ENCODE results near the gene LY86. TPM values are rescaled to one million over a fixed set of nuclear protein-coding genes. Genes with fewer than 3 reads are reported as not detected.

Gene LY86
- total RNA-seq, 2 experiments from 2014 or later: 9.5 to 12.2 TPM

- POLR2A ChIA-PET: no interaction called here
- Mint-ChIP-seq H3K4me3 (no peak overlapping the region), H3K27me3 (no peaks in the 10 kb centered on the region), H3K4me1 (peaks cover 69% of the 10 kb centered on the region), H3K36me3 (ENCODE audit: low read depth) (peaks cover 61% of the 10 kb centered on the region), H3K9me3 (peaks cover 16% of the 10 kb centered on the region), H3K27ac (peak overlapping the region; percentile 54)
- CTCF ChIA-PET: interaction anchor here (0.7 to 1.8 kb wide), 3 partner anchors 9 to 11 kb away, joined by 3 to 7 read pairs (median 3); no protein-coding TSS in a partner anchor
- DNase-seq: no peak
These were observed 32.4 kb downstream of the LY86 start for GRCh38 chr6:6620766-6621425.

DNA sequence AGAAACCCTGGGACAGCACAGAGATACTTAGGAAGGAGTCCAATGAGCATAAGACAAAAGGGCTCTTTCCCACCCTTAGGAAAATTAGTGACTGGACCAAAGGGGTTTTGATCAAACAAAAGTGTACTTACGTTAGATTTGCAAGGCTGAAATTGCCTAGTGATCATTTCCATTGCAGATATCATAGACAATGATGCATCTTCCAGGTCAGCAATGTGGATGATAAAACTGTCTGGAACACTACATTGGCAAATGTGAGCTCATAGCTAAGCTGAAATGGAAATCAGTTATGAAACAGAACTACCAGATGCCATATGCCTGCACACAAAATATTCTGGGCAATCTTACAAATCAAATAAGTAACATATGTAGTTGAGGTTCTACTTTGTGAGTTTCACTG lies 34.0 kb downstream of the LY86 start:
- POLR2A ChIA-PET: no interaction called here
- Mint-ChIP-seq H3K27me3 (no peaks in the 10 kb centered on the region), H3K36me3 (ENCODE audit: low read depth) (peaks cover 51% of the 10 kb centered on the region), H3K9me3 (peaks cover 11% of the 10 kb centered on the region), H3K27ac (no peak overlapping the region), H3K4me3 (no peak overlapping the region), H3K4me1 (peaks cover 64% of the 10 kb centered on the region)
- no peak for DNase-seq
- CTCF ChIA-PET: interaction anchor here (0.9 to 2.2 kb wide), 3 partner anchors 9 to 29 kb away, joined by 3 to 7 read pairs (median 3); no protein-coding TSS in a partner anchor

GRCh38 chr6:6623553-6623952 lies 35.0 kb downstream of the LY86 start:
- peaks cover 9% of the 10 kb centered on the region for H3K9me3 Mint-ChIP-seq
- ChIA-PET POLR2A (no interaction called here), CTCF (interaction anchor here (0.6 to 2.2 kb wide), 4 partner anchors 10 to 30 kb away, joined by 3 to 7 read pairs (median 4); no protein-coding TSS in a partner anchor)
- no peak for DNase-seq
- H3K4me3 Mint-ChIP-seq: no peak overlapping the region
- H3K27ac Mint-ChIP-seq: no peak overlapping the region
- H3K36me3 Mint-ChIP-seq (ENCODE audit: low read depth): peaks cover 53% of the 10 kb centered on the region
- peaks cover 65% of the 10 kb centered on the region for H3K4me1 Mint-ChIP-seq
- no peaks in the 10 kb centered on the region for H3K27me3 Mint-ChIP-seq

DNA sequence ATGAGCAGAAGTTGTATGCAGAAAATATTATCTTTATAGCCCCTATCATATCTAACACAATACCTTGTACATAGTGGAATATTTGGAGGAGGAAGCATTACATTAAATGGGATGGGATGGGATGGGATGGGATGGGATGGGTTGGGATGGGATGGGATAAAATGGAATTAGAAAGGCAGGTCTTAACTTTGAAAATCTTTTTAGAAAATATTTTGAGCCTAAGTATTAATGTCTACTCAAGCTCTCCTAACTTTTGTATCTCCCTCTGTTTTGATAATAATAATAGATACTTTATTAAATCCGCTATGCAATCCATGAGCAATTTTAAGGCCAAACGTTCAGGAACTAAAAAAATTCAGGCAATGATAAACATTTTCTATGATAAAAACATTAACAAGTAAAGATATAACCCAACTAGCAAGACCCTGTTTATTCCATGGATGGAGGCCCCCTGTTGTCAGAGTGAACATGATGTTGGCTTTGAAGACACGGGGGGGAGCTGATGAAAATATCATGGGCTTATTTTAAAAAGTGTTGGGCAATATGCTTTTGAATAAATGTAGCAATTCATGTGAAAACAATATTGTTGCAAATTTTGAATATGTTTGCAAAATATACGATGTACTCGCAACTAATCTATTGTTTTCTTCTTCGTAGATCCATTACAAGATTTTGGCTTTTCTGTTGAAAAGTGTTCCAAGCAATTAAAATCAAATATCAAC lies 35.9 kb downstream of the LY86 start:
- Mint-ChIP-seq H3K4me3 (no peak overlapping the region), H3K27me3 (no peaks in the 10 kb centered on the region), H3K27ac (no peak overlapping the region), H3K9me3 (peaks cover 9% of the 10 kb centered on the region), H3K36me3 (ENCODE audit: low read depth) (peaks cover 52% of the 10 kb centered on the region), H3K4me1 (peaks cover 57% of the 10 kb centered on the region)
- POLR2A ChIA-PET: no interaction called here
- CTCF ChIA-PET: interaction anchor here (0.6 to 2.2 kb wide), 3 partner anchors 11 to 26 kb away, joined by 3 to 7 read pairs (median 4); no protein-coding TSS in a partner anchor
- DNase-seq: no peak

DNA sequence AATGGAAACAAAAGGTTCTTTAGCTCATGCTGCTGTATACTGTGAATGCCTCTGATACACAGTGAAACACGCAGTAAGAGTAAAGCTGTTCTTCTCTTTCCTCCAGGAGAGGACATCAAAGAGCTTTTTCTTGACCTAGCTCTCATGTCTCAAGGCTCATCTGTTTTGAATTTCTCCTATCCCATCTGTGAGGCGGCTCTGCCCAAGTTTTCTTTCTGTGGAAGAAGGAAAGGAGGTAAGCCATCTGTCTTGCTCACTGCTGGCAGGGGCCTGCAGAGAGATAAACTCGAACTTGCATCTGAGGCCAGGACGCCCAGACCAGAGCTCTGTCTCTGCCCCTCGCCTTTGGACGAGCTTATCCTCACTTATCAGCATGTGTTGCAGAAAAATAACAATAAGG lies 37.7 kb downstream of the LY86 start:
- Mint-ChIP-seq H3K27me3 (no peaks in the 10 kb centered on the region), H3K36me3 (ENCODE audit: low read depth) (peaks cover 46% of the 10 kb centered on the region), H3K4me3 (no peak overlapping the region), H3K4me1 (peaks cover 49% of the 10 kb centered on the region), H3K9me3 (peaks cover 9% of the 10 kb centered on the region), H3K27ac (no peak overlapping the region)
- ChIA-PET CTCF (interaction anchor here (0.6 to 1.9 kb wide), 5 partner anchors 10 to 238 kb away, joined by 3 to 6 read pairs (median 4); no protein-coding TSS in a partner anchor), POLR2A (interaction anchor here (0.6 kb wide), 1 partner anchor 21 kb away, joined by 6 read pairs; no protein-coding TSS in a partner anchor)
- DNase-seq: no peak

- POLR2A ChIA-PET: no interaction called here
- no peak overlapping the region for H3K4me3 Mint-ChIP-seq
- H3K27me3 Mint-ChIP-seq: no peaks in the 10 kb centered on the region
- CTCF ChIA-PET: interaction anchor here (0.7 to 2.3 kb wide), 2 partner anchors 9 to 18 kb away, joined by 3 to 7 read pairs; no protein-coding TSS in a partner anchor
- H3K36me3 Mint-ChIP-seq (ENCODE audit: low read depth): peaks cover 57% of the 10 kb centered on the region
- H3K4me1 Mint-ChIP-seq: peaks cover 47% of the 10 kb centered on the region
- DNase-seq: no peak
- H3K27ac Mint-ChIP-seq: no peak overlapping the region
- no peaks in the 10 kb centered on the region for H3K9me3 Mint-ChIP-seq
These were observed 40.9 kb downstream of the LY86 start for GRCh38 chr6:6629402-6629801.

GRCh38 chr6:6631053-6631452 lies 42.5 kb downstream of the LY86 start:
- Mint-ChIP-seq H3K9me3 (no peaks in the 10 kb centered on the region), H3K4me1 (peaks cover 50% of the 10 kb centered on the region), H3K4me3 (no peak overlapping the region), H3K27me3 (no peaks in the 10 kb centered on the region), H3K36me3 (ENCODE audit: low read depth) (peaks cover 49% of the 10 kb centered on the region), H3K27ac (no peak overlapping the region)
- no peak for DNase-seq
- ChIA-PET CTCF (no interaction called here), POLR2A (no interaction called here)

DNA sequence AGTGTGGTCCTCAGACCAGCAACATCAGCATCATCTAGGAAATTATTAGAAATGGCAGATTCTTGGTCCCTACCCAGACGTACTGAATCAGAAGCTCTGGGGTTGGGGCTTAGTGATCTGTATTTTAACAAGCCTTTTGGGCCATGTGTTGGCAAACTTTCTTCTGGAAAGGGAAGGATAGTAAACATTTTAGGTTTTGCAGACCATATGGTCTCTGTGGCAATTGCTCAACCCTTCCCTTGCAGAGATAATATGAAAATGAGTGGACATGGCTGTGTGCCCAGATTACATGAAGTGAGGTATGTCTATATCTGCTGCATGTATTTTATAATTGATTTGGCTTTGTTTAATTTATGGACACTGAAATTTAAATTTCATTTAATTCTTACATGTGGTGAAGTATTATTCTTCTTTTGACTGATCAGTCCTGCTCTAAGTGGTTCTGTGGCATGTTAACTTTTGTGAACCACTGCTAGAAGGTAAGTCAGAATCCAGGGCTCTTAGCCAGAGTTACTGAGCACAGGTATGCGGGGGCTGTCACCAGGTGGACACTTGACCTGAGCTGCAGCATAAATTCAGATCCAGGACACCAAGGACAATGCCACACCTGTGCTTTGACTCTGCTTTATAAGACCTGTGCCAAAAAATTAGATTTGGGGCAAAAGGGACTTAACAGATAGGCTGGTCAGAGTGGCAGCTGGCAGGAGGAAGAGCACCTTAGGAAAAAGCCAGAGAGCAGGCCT lies 43.2 kb downstream of the LY86 start:
- peaks cover 49% of the 10 kb centered on the region for H3K36me3 Mint-ChIP-seq (ENCODE audit: low read depth)

DNA sequence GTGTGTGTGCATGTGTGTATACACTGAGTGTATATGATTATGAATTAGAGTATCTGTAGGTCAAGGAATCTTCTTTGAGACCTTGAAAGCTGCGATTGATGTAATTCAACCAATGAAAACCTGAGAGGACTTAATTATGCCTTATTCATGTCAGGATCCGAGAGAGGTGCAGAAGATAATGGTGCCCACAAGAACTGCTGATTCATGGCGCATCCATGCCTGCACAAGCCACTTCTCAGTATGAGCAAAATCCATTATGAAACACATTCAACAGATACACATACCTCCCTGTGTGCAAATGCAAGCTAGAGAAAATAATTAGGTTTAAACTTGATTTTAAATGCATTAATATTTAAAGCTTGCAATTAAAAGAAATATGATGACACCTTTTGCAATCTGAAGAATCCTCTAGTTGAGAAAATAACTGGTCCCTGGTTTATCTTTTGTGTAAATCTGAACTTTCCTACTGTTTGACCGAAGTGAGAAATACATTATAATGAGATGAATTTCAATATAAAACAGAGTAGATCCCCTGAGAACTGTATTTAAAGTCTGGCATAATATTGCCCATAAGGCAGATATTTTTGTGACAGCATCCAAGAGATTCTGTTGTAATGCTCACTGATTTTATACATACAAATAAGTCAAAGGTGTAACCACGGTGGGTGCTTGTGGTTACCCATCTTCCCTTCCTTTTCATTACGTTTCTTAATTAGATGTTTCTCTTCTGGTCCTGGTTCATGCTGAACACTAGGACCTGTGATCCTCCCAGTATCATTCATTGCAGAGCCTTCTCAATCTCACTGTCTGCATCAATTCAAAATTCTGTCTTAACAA lies 45.6 kb downstream of the LY86 start:
- Mint-ChIP-seq H3K9me3 (no peaks in the 10 kb centered on the region), H3K36me3 (ENCODE audit: low read depth) (peaks cover 31% of the 10 kb centered on the region), H3K27ac (peak overlapping the region; percentile 22), H3K4me1 (peaks cover 41% of the 10 kb centered on the region), H3K27me3 (no peaks in the 10 kb centered on the region), H3K4me3 (no peak overlapping the region)
- ChIA-PET POLR2A (no interaction called here), CTCF (no interaction called here)
- DNase-seq: peak; percentile 29

More for the DNA sequence above, 43.2 kb downstream of the LY86 start:
- Mint-ChIP-seq H3K4me3 (no peak overlapping the region), H3K27ac (no peak overlapping the region), H3K9me3 (no peaks in the 10 kb centered on the region), H3K27me3 (no peaks in the 10 kb centered on the region), H3K4me1 (peaks cover 52% of the 10 kb centered on the region)
- CTCF ChIA-PET: no interaction called here
- no peak for DNase-seq
- POLR2A ChIA-PET: no interaction called here

GRCh38 chr6:6634735-6635075 lies 46.2 kb downstream of the LY86 start:
- Mint-ChIP-seq H3K27ac (no peak overlapping the region), H3K27me3 (no peaks in the 10 kb centered on the region), H3K4me1 (peaks cover 41% of the 10 kb centered on the region), H3K9me3 (no peaks in the 10 kb centered on the region), H3K4me3 (no peak overlapping the region), H3K36me3 (ENCODE audit: low read depth) (peaks cover 33% of the 10 kb centered on the region)
- ChIA-PET CTCF (no interaction called here), POLR2A (no interaction called here)
- no peak for DNase-seq

DNA sequence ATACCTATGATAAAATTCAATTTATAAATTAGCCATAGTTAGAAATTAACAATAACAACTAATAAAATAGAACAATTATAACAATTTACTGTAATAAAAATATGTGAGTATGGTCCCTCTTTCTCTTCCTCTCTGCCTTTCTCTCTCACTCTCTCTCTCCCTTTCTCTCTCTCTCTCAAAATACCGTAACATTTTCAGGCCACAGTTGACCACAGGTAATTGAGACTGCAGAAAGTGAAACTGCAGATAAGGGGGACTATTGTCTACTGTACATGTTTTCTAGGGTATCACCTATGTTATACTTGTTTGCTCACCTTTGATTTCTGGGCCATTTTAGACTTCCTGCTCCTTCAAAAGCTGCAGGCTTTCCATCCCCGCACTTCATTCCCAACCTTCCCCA lies 46.8 kb downstream of the LY86 start:
- Mint-ChIP-seq H3K4me1 (peaks cover 41% of the 10 kb centered on the region), H3K4me3 (no peak overlapping the region), H3K27ac (no peak overlapping the region), H3K9me3 (no peaks in the 10 kb centered on the region), H3K36me3 (ENCODE audit: low read depth) (peaks cover 34% of the 10 kb centered on the region), H3K27me3 (no peaks in the 10 kb centered on the region)
- ChIA-PET CTCF (no interaction called here), POLR2A (no interaction called here)
- DNase-seq: no peak

- H3K9me3 Mint-ChIP-seq: no peaks in the 10 kb centered on the region
- ChIA-PET CTCF (no interaction called here), POLR2A (interaction anchor here (0.5 kb wide), 1 partner anchor 1113 kb away, joined by 3 read pairs; no protein-coding TSS in a partner anchor)
- no peak for DNase-seq
- no peak overlapping the region for H3K4me3 Mint-ChIP-seq
- H3K27me3 Mint-ChIP-seq: no peaks in the 10 kb centered on the region
- H3K36me3 Mint-ChIP-seq (ENCODE audit: low read depth): peaks cover 34% of the 10 kb centered on the region
- no peak overlapping the region for H3K27ac Mint-ChIP-seq
- H3K4me1 Mint-ChIP-seq: peaks cover 42% of the 10 kb centered on the region
These were observed 47.3 kb downstream of the LY86 start for GRCh38 chr6:6635869-6636268.
